GM18498 (cell line): Measurements from ENCODE around the gene ZNRF1.
"Not testable (repeated sequence)": the region's sequence is repeated elsewhere in the genome, so short reads cannot be mapped to it uniquely, and the experiment has no call there.

Experiments
- ATAC-seq: cut with Tn5 transposase; IDR thresholded peaks from one replicate; pipeline ENCODE4 v1.9.1; 2021; ENCODE audit warnings: mild to moderate bottlenecking, moderate library complexity; ENCODE audit not compliant: unreplicated experiment

The ZNRF1 gene

DNA sequence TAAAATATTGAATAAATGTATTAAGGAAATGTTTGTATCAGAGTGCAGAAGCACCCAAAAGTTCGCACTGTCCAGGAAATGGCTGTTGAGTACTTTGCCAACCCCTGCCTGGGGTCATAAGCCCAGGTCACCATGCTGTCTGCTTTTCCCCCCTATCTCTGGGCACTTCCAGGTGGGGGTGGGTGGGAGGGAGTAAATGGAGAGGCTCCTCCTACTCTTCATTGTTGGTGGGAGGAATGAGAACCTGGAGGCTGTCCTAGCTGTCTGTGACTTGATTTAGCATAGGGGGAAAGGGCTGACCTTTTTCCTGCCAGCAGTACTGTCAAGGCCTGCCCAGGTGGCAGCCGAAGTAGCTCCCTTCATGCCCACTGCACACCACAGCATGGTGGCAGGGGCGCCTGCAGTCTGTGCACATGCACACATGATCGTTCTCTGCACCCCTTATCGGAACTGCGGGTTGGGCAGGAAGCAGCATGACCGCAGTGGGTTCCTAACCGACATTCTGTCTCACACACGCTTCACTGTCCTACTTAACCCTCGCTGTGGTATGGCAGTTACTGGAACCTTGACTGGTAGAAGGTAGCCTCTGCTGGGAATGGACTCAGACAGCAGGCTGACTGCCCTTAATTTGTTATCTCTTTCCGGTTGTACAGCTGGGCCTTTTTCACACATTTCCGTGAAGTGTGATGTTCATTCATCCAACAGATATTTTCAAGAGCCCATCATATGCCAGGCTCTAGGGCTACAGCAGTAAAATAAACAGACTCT, 76.3 kb downstream of the ZNRF1 start:
- peak; percentile 99 for ATAC-seq

DNA sequence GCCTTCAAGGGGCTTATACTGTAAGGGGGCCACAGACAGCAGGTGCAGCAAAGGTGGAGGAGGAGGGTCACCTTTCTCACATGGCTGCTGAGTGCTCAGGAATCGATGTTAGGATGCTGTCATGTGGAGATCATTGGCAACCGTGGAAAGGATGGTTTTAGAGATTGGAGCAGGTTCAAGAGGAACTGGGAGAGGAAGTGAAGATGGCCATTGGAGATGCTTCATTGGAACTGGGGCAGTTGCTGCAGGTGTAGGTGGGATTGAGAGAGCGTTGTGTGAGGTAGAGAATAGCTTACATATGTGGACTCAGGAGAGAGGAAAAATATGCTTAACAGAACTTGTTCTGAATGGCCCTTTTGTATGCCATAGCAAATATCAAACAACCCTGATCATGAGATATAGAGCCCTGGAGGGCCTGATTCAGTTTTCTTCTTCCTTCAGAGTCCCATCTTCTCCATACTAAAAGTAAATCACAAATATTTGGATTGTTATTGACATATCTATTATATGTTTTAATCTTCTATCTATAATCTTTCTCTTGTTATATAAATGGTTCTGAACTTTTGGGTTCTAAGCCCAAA, 77.0 kb downstream of the ZNRF1 start:
- ATAC-seq = peak; percentile 6

DNA sequence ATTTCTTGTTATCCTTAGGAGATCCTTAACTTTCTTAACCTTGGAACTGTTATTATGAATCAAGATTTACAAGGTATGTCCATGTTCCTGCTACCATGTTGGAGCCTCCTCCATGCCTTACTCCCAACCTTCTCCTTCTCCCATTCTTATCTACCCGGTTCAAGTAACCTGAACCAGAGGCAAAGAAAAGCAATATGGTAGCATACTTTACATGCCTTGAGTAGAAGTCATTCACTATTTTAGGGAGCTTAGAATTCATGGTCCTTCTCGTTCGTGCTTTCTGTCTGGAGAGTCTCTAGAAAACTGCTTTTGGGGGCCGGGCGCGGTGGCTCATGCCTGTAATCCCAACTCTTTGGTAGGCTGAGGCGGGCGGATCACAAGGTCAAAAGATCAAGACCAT, 80.1 kb downstream of the ZNRF1 start:
- ATAC-seq = no peak

DNA sequence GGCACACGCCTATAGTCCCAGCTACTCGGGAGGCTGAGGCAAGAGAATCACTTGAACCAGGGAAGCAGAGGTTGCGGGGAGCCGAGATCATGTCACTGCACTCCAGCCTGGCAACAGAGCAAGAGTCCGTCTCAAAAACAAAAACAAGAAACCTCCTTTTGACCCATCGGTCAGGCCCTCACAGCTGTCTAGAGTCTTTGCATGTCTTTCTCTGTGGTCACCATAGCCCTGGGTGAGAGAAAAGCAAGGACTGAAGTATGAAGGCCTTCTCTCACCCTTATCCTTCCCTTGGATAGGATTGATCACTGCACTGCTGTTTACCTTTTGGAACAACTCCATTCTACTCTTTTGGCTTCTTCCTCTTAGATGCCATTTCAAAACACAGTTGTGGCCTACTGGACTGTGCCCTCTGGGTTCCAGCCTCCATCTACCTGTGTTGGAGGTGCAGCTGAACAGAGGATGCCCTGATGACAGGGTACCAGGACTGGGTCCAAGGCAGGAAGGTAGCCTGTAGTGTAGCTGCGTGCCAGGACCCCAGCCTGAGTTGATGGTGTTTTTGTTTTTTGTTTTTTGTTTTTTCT, 80.6 kb downstream of the ZNRF1 start:
- ATAC-seq = no peak

DNA sequence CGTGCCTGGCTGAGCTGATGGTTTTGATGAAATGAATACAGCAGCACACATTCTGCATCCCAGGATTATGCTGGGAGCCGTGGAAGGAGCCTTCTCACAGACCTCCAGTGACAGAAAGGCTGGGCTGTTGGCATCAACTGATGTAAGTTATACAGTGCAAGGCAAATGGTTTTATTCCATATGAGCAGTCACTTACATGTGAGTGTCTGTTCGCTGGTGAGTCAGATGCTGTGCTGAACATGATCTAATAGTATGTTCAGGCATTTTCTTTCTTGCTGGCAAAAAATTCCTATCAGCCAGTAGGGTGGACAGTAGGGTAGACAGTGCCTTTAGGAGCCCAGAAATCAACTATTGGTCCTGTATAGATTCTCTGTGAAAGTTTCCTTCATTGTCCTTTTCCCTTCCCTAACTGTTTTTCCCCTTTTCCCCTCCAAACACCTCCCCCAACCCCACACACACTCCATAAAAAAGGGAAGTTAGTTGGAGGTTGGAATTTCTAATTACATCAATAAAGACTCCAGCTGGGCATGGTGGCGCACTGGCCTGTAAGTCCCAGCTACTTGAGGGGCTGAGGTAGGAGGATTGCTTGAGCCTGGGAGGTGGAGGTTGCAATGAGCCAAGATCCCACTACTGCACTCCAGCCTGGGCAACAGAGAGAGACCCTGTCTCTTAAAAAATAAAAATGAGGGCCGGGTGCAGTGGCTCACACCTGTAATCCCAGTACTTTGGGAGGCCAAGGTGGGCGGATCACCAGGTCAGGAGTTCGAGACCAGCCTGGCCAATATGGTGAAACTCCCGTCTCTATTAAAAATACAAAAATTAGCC, 81.6 kb downstream of the ZNRF1 start:
- ATAC-seq = no peak

DNA sequence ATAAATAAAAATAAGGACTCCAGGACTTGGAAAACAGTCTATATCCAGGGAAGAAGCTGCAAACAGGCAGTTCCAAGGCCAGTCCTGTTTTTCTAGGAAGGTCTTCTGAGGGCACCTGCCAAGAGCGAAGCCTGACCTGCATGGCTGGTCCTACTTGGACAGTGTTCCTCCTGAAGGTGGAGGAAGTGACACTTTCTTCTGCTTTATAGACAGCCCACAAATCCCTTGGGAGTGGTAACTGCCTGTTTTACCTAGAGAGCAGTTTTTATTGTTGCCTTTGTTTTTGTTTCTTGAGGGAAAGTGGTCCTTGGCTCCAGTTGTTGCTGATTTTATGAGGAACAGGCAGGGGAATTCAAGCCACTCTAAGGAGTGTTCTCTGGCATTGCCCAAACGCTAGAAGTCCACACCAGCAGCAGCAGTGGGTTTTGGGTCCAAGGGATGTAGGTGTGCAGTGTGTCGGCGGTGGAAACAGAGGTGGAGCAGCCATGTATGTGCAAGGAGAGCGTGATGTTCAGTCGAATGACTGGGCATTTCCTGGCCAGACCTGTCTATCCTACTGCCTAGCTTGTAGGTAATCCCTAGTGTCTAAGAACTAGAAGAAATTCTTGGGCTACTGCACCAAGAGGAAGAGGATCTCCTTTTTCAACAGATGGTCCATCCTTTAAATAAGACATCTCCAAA, 82.5 kb downstream of the ZNRF1 start:
- no peak for ATAC-seq

DNA sequence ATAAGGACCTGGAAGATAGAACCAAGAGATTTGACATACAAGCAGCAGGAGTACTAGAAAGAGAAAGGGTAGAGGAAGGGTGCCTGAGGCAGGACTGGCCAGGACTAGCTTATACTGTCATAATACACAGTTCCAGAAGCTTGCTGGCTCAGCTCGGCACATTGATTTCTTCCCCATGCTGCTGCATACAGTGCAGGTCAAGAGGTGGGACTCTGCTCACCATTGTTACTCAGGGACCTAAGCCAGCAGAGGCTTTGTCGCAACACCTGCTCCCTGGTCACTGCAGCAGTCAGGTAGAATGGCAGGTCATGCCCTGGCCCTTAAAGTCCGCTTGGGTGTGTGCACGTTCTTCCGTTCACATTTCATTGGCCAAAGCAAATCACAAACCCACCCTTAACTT, 85.0 kb downstream of the ZNRF1 start:
- ATAC-seq = no peak

DNA sequence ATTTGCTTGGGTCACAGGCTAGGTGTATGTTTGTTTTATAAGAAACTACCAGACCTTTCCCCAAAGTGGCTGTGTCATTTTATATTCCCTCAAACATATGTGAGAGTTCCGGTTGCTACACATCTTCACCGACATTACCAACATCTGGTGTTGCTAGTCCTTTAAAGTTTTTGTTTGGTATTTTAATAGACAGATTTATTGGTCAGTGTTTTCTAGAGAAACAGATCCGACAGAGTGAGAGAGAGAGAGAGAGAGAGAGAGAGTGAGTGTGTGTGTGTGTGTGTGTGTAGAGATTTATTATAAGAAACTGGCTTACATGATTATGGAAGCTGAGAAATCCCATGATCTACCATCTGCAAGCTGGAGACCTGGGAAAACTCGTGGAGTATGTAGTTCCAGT, 86.7 kb downstream of the ZNRF1 start:
- ATAC-seq = no peak

DNA sequence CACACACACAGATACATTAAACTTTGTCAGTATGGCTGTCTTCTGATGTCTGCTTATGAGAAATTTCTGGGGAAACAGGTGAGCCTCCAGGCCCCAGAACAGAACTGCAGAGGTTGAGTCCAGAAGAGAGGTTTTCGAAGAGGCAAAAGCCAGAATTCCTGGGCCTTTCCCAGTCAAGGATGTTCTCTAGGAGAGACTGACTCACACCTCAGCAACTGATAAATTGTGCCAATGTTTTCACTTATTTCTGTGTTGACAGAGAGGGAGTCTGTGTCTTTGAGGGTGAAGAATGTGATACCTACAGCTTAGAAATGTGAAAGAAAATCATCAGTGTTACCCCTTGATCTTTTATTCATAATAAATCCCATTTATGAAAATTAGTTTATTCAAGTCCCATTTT, 87.5 kb downstream of the ZNRF1 start:
- ATAC-seq = no peak

DNA sequence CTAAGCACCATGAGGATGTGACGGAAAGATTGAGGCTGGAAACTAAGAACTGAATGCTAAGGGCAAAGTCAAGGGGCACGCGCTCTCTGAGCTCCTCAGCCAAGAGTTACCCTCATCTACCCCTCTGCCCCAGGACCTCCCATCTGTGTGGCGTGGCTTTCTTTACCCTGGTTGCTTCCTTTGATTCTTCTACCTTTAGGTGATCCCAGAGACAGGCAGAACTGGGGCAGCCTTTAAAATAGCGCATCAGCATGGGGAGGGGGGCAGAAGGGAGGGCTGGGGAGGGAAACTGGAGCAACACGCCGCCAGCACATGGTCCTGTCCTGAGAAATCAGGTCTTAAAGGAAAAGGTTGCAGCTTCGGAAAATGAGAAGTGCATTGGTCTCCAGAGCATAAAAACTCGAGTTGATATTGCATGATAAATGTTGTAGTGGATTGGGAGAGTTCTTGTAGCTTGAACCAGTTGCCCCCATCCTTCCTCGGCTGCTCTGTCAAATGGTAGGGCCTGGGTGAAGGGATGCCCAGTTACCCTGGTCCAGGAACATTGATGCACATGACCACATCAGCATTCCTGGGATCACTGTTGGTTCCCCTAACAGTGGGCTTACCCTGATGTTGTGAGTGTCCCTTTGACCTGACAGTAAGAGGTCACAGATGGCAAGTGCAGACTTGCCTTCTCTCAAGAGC, 88.0 kb downstream of the ZNRF1 start:
- ATAC-seq = no peak

DNA sequence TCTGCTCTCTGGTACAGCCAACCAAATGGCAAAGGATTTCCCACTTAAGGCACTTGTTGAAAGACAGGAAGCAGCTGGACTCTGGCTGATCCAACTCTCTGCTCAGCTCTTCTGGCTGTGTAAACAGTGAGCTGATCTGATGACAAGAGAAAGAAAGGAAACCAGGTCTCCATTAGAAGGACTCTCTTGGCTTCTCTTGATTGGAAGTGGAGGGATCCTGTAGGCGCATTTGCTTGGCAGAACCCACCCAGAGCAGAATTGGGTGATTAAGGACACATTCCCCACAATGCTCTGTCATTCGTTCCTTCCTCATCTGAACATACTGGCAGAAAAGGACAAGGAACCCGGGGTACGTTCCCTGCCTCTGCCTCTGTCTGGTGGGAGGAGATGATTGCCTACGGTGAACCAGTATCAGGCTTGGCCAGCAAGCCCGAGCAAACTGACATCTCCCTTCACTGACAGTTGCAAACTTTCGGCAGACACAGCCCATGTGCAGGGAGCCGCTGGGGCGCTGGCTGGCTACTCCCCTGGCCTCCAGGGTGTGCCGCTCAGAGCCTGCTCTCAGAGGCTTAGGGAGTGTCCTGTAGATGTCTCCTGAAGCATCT, 88.7 kb downstream of the ZNRF1 start:
- no peak for ATAC-seq

DNA sequence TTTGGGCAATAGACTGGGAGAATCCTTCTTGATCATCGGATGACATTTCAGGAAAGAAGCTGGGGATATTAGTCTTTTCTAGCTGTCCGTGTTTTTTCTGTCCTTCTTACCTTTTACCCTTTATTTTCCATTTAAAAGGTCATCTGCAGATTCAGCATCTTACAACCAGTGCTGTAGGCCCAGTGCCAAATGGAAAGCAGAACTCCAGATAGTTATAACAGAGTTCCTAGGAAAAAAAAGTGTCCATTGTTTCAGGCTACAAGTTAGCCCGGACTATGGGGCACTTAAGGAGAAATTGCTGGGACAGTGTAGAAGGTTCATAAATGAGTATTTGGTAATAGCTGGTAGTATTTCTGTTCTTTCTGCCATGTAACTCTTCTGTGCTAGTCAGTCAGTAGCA, 89.4 kb downstream of the ZNRF1 start:
- no peak for ATAC-seq

DNA sequence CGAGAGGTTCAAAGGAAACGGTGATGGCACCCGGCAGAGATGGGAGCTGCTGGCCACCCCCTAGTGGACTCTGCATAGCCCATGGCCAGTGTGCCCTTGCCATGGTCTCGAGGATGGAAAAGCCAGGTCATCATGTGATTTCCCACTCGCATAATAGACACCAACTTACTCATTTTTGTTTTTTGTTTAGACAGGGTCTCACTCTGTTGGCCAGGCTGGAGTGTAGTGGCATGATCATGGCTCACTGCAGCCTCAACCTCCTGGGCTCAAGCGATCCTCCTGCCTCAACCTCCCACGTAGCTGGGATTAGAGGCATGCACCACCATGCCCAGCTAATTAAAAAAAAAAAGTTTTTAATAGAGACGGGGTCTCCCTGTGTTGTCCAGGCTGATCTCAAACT, 90.1 kb downstream of the ZNRF1 start:
- no peak for ATAC-seq

DNA sequence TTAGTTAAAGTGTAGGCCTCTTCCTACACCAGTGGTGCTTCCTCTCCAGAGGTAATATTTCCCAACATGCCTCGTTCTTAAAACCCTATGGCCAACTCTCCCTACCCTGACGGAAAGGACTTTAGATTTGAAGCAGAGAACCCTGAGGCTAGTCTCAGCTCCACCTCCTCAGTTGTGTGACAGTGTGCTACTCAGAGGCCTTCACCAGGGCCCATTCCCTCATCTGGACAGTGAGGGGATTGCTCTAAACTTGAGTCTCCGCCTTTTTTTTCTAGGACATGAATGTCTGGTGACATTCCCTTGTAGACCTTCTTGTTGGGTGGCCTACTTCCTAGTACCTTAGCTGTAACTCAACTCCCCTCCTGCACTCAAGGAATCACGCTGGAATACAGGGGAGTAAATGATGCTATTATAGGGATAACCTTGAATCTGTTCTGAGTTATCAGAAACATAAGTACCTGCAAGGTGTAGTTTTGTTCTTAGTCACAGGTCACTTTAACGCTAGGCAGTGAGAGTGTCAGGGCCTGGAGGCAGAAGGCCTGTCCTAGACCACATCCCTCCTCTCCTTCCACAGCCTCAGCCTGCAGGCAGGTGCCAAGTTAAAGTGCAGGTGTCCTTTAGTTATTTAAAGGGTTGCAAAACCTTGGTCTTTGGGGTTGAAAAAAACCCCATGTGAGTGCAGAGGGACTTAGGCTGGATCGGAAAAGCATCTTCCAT, 90.8 kb downstream of the ZNRF1 start:
- ATAC-seq = no peak

DNA sequence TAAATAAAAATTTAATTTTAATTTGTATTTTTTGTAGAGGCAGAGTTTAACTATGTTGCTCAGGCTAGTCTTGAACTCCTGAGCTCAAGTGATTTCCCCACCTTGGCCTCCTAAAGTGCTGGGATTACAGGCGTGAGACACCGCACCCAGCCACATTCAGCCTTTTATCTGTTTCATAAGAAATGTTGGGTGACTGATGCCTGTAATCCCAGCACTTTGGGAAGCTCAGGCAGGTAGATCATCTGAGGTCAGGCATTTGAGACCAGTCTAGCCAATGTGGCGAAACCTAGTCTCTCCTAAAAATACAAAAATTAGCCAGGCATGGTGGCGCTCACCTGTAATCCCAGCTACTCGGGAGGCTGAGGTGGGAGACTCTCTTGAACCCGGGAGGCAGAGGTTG, 92.1 kb downstream of the ZNRF1 start:
- ATAC-seq = not testable (repeated sequence)

DNA sequence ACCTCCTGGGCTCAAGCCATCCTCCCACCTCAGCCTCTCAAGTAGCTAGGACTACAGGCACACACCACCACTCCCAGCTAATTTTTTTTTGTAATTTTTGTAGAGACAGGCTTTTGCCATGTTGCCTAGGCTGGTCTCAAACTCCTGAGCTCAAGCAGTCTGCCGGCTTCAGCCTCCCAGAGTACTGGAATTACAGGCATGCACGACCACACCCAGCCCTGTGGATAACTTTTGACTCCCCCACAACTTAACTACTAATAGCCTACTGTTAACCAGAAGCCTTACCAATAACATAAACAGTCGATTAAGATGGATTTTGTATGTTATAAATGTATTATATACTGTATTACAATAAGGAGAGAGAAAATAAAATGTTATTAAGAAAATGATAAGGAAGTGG, 92.8 kb downstream of the ZNRF1 start:
- not testable (repeated sequence) for ATAC-seq

DNA sequence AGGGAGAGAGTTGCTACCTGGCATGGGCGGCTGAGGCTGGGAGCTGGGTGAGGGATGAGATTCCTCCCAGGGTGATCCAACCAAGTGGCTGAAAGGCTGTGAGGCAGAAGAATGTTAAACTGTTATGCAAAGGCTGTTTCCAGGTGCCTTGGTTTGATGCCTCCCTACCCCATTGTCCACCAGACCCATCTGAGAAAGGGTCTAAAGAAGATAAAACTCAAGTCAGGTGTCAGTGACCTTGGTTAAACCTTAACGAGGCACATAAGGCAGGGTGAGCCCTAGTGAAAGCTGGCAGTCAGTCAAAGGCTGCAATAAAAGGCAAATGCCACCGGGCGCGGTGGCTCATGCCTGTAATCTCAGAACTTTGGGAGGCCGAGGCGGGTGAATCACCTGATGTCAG, 94.0 kb downstream of the ZNRF1 start:
- ATAC-seq = no peak

DNA sequence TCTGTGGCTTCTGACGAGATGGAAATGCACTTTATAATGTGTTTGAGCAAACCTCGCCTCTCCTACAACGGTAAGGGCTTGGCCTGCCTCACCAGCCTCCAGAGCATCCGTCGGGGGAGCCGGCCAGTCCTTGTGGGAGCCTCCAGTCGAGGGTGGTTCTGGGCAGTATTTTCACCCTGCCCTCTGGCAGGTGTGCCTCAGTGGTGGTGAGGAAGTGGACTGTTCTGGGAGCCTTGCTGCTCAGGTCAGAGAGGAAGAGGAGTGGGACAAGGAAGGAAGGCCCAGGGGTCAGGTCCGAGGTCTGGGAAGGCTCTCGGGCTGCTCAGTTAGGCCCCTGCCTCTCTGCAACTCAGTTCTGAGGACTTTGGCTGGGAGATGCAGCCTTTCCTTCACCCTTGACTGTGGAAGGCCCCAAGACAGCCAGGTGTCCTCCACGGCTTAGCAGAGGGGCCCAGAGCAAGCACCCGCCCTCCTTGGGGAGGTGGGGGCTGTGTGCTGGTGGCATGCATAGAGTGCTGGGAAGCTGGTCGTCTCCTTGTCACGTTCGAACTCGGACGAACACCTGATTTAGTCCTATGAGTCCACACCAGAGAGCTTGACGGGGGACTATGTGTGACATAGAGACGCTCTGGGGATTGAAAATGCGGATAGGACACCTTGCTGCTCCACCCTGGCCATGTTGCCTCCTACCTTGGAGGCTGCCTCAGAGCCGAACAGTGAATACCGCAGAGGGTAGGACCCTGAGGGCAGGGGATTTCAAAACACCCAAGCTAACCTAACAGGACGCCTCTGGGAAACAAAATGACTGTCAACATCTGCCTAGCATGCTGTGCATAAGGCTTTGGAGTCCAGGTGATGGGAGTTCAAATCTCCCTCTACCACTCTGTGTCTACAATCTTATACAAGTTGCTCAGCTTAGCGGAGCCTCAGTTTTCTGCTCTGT, 95.0 kb downstream of the ZNRF1 start:
- ATAC-seq = no peak
